Measurements from ENCODE around the gene ABLIM1.

DNA sequence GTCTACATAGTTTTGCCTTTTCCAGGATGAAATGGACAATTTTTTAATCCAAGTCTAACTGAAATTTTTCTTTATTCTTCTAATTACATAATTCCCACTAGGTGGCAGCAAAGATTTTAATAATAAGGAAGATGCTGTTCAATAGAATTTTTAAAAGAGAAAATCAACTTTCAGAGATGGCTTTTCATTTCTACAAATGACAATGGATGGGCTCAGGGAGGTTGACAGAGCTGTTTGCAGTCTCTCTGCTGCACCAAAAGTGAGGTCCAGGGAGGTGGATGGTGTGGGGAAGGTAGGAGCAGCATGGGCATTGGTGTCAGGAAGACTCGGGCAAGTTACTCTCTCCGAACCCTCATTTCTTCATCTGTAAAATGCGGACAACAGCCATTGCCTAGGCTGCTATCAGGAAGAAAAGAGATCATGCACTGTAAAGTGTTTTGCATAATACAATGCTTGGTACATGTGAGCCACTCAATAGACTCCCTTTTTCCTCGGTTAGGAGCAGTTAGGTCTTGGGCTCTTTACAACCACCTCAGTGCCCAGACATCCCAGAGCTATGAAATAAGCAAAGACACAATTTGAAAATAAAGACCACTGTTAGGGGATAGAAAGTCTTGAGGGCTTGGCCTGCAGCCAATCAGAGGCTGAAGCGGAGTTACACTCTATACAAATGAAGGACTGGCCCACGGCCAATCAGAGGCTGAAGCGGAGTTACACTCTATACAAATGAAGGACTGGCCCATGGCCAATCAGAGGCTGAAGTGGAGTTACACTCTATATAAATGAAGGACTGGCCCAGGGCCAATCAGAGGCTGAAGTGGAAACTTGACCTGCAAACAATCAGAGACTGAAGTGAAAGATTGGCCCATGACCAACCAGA, 107.1 kb downstream of the ABLIM1 start:
- TF ChIP-seq, protein P1, sequence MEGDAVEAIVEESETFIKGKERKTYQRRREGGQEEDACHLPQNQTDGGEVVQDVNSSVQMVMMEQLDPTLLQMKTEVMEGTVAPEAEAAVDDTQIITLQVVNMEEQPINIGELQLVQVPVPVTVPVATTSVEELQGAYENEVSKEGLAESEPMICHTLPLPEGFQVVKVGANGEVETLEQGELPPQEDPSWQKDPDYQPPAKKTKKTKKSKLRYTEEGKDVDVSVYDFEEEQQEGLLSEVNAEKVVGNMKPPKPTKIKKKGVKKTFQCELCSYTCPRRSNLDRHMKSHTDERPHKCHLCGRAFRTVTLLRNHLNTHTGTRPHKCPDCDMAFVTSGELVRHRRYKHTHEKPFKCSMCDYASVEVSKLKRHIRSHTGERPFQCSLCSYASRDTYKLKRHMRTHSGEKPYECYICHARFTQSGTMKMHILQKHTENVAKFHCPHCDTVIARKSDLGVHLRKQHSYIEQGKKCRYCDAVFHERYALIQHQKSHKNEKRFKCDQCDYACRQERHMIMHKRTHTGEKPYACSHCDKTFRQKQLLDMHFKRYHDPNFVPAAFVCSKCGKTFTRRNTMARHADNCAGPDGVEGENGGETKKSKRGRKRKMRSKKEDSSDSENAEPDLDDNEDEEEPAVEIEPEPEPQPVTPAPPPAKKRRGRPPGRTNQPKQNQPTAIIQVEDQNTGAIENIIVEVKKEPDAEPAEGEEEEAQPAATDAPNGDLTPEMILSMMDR (conservative IDR thresholded peaks at IDR 0.05; ENCODE audit: low read depth, low read length) = peak; percentile 66
- no peak for TF ChIP-seq EZH2 (IDR thresholded peaks at IDR 0.05; ENCODE audit: borderline replicate concordance, low read depth, low read length, poor library complexity, severe bottlenecking)
